Suprapubic skin (tissue), 4 donors: ENCODE results near the gene CLK2.

ENCODE experiments used
- EP300 ChIP-seq: sonication (generic); formaldehyde crosslinking; IDR thresholded peaks from one replicate; pipeline ENCODE4 v1.6.1; 2017; ENCODE audit warnings: antibody characterized with exemption
- POLR2A ChIP-seq, 2 donors: fragments of 450-650 bp; IDR thresholded peaks; one replicate each; pipeline ENCODE4 v1.6.1; 2017; ENCODE audit warnings: antibody characterized with exemption in 2 of 2, mild to moderate bottlenecking in 2 of 2, moderate library complexity in 2 of 2
- POLR2AphosphoS5 ChIP-seq, 3 donors: sonication (generic); formaldehyde crosslinking; IDR thresholded peaks; one replicate each; pipeline ENCODE4 v1.6.1; 2017; ENCODE audit warnings: antibody characterized with exemption in 3 of 3
- TF ChIP-seq, protein P1 (sequence below), 2 donors: fragments of 200-600 bp in 1 of 2; fragments of 450-650 bp in 1 of 2; sonication (generic) in 1 of 2; IDR thresholded peaks; one replicate each; pipeline ENCODE4 v1.5.1; 2016 to 2019; ENCODE audit warnings: antibody characterized with exemption in 2 of 2, mild to moderate bottlenecking in 1 of 2, moderate library complexity in 1 of 2

DNA sequence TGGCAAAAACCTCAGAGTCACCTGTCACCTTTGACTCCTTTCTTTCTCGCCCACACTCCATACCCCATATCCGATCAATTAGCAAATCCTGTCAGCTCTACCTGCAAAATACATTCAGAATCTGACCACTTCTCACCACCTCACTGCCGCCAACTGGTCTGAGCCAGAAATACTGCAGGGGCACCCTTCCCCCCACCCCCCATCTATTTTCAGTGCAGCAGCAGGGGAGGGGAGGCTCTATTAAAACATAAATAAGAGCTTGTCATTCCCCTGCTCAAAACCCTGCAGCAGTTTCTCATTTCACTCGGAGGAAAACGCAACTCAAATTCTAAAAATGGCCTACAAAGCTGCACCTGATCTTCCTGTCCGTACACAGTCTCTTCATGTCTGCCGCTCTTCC is 24.1 kb upstream of the CLK2 start:
- TF ChIP-seq, protein P1, sequence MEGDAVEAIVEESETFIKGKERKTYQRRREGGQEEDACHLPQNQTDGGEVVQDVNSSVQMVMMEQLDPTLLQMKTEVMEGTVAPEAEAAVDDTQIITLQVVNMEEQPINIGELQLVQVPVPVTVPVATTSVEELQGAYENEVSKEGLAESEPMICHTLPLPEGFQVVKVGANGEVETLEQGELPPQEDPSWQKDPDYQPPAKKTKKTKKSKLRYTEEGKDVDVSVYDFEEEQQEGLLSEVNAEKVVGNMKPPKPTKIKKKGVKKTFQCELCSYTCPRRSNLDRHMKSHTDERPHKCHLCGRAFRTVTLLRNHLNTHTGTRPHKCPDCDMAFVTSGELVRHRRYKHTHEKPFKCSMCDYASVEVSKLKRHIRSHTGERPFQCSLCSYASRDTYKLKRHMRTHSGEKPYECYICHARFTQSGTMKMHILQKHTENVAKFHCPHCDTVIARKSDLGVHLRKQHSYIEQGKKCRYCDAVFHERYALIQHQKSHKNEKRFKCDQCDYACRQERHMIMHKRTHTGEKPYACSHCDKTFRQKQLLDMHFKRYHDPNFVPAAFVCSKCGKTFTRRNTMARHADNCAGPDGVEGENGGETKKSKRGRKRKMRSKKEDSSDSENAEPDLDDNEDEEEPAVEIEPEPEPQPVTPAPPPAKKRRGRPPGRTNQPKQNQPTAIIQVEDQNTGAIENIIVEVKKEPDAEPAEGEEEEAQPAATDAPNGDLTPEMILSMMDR (IDR thresholded peaks at IDR 0.05): no peak
- no peak for TF ChIP-seq EP300
- TF ChIP-seq POLR2A (IDR thresholded peaks at IDR 0.05): no peak
- TF ChIP-seq POLR2AphosphoS5 (IDR thresholded peaks at IDR 0.05): no peak
